Measurements from ENCODE around the gene PAX8. TPM values are rescaled to one million over a fixed set of nuclear protein-coding genes. Genes with fewer than 3 reads are reported as not detected.
"Not testable (repeated sequence)": the region's sequence is repeated elsewhere in the genome, so short reads cannot be mapped to it uniquely, and the experiment has no call there.

The PAX8 gene
- total RNA-seq, 1 experiment from 2014 or later: 0.46 TPM

- no peaks in the 10 kb centered on the region for H3K9me3 ChIP-seq
- H3K4me3 ChIP-seq: no peak overlapping the region
- DNase-seq: no peak
- peaks cover 3% of the 10 kb centered on the region for H3K36me3 ChIP-seq
- H3K27me3 ChIP-seq: no peaks in the 10 kb centered on the region
Measured at GRCh38 chr2:113253453-113253852, 25.3 kb downstream of the PAX8 start.

- no peaks in the 10 kb centered on the region for H3K27me3 ChIP-seq
- peaks cover 6% of the 10 kb centered on the region for H3K36me3 ChIP-seq
- H3K4me3 ChIP-seq: no peak overlapping the region
- H3K9me3 ChIP-seq: no peaks in the 10 kb centered on the region
- DNase-seq: no peak
Measured at GRCh38 chr2:113252047-113252590, 26.6 kb downstream of the PAX8 start.

DNA sequence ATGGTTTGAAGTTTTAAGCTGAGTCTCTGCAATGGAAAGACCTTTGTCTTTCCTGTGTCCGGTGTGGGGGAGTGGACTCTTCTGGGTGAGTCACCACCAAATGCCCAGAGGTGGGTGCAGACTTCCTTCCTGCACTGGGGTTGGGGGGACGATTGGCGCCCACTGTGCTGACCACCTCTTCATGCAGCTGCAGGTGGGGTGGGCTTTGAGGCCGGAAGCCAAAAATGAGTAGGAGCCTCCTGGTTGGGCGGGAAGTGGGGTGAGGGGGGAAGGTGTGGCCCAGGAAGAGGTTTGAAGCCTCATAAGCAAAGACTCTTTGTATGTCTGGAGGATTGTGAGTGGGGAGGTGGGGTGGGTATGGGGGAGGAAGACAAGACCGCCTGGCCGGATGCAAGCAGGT lies 27.6 kb downstream of the PAX8 start:
- no peaks in the 10 kb centered on the region for H3K9me3 ChIP-seq
- DNase-seq: no peak
- no peak overlapping the region for H3K4me3 ChIP-seq
- peaks cover 8% of the 10 kb centered on the region for H3K36me3 ChIP-seq
- no peaks in the 10 kb centered on the region for H3K27me3 ChIP-seq

GRCh38 chr2:113248997-113249770 lies 29.5 kb downstream of the PAX8 start:
- peaks cover 8% of the 10 kb centered on the region for H3K36me3 ChIP-seq
- peak; percentile 61 for DNase-seq
- no peak overlapping the region for H3K4me3 ChIP-seq
- no peaks in the 10 kb centered on the region for H3K9me3 ChIP-seq
- no peaks in the 10 kb centered on the region for H3K27me3 ChIP-seq

DNA sequence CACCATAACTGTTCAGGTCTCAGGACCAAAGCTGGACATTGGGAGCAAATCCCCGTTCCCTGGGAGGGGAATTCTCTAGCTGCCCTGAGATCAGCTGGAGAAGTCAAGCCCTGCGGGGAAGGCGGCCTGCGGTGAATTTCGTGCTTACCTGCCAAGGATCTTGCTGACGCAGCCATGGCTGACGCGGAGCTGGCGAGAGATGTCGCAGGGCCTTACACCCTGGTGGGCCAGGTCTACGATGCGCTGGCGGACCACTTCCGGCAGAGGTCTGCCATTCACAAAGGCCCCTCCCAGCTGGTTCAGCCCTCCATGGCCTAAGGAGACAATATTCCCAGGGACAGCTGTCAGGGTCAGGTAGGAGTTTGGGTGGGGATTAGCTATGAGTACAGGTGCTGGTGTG lies 32.1 kb downstream of the PAX8 start:
- Histone ChIP-seq H3K27me3 (no peaks in the 10 kb centered on the region), H3K36me3 (peaks cover 14% of the 10 kb centered on the region), H3K9me3 (no peaks in the 10 kb centered on the region), H3K4me3 (no peak overlapping the region)
- no peak for DNase-seq

GRCh38 chr2:113245276-113245711 lies 33.4 kb downstream of the PAX8 start:
- Histone ChIP-seq H3K36me3 (peaks cover 14% of the 10 kb centered on the region; the same call in 1 of the 2 replicates), H3K9me3 (no peaks in the 10 kb centered on the region), H3K27me3 (no peaks in the 10 kb centered on the region), H3K4me3 (no peak overlapping the region)
- DNase-seq: no peak

DNA sequence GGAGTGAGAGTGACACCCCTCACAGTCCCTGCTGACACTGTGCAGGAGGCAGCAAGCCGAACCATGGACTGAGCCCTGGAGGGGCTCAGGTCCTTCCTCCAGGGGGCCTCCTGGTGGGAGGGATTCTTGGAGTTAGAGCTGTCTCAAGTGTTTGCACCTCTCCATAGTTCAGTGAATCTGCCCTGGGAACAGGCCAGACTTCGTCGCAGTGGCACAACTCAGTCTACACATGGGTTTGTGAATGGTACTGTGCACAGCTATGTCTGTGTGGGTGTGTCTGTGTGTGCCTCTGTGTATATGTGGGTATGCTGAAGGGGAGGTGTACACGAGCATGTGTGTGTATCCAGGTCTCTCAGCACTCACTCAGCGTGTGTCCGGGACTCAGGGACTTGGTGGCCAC lies 36.4 kb downstream of the PAX8 start:
- no peak for DNase-seq
- no peaks in the 10 kb centered on the region for H3K9me3 ChIP-seq
- H3K4me3 ChIP-seq: no peak overlapping the region
- peaks cover 35% of the 10 kb centered on the region for H3K36me3 ChIP-seq
- H3K27me3 ChIP-seq: no peaks in the 10 kb centered on the region

GRCh38 chr2:113240915-113241911 lies 37.5 kb downstream of the PAX8 start:
- Histone ChIP-seq H3K4me3 (no peak overlapping the region), H3K36me3 (peaks cover 41% of the 10 kb centered on the region), H3K27me3 (no peaks in the 10 kb centered on the region), H3K9me3 (no peaks in the 10 kb centered on the region)
- DNase-seq: peak; percentile 99

DNA sequence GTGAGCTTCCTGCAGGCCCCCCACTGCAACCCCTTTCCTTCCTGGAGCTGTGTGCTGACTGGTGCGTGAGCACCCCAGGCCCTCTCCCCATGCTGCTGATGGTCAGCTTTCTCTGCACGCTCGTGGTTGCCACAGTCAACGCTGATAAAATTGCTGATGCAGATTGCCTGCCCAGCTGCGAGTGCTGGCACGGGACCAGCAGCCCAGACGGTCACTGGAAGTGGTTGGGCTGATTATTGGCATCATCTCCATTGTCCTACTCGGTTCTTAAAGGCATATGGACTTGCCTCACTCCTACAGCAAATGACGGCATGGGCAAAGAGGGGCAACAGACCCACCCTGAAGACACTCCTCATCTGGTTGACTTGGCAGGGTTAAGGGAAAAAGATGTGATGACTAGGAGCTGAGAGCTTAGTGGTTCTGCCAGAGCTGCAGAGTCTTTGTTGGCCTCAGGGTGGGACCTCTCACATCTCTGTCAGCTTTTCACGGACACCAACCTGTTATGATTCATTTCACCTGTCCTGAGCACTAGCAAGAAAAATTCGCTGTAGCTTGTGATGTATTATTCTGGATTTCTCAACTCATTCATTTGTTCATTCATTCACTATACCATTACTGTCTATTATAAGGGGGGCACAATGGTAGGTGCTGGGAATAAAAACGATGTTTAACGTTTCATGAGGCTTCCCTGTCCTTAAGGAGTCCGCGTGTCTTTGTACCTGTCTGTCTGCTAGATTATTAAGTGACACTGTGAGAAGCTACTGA lies 38.4 kb downstream of the PAX8 start:
- Histone ChIP-seq H3K9me3 (no peaks in the 10 kb centered on the region), H3K4me3 (no peak overlapping the region), H3K36me3 (peaks cover 41% of the 10 kb centered on the region), H3K27me3 (no peaks in the 10 kb centered on the region)
- DNase-seq: peak; percentile 92

GRCh38 chr2:113238871-113239839 lies 39.6 kb downstream of the PAX8 start:
- H3K4me3 ChIP-seq: no peak overlapping the region
- no peak for DNase-seq
- no peaks in the 10 kb centered on the region for H3K9me3 ChIP-seq
- peaks cover 41% of the 10 kb centered on the region for H3K36me3 ChIP-seq
- H3K27me3 ChIP-seq: no peaks in the 10 kb centered on the region

DNA sequence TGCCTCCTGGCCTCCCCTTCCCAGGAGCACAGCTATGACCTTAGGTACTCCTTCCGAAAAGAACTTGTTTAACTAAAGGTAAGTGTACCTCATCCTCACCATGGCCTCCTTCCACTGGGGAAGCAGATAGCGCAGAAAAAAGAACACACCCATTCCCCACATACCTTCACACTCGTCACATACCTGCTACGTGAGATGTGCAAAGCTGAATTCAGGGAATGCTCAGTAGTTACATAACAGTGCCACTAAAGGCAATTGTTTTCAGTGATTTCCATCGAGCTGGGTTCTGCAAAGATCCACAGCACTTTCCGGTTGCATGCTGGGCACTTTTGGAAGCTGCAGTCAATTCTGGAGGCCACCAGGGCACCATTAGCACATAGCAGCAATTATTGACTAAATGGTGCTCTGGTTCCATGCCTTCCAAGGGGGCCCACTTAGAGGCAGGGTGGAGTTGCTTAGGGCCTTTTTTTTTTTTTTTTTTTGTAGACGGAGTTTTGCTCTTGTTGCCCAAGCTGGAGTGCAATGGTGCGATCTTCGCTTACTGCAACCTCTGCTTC lies 41.0 kb downstream of the PAX8 start:
- no peaks in the 10 kb centered on the region for H3K27me3 ChIP-seq
- no peaks in the 10 kb centered on the region for H3K9me3 ChIP-seq
- no peak overlapping the region; the same call in 1 of the 2 replicates for H3K4me3 ChIP-seq
- H3K36me3 ChIP-seq: peaks cover 36% of the 10 kb centered on the region
- no peak for DNase-seq

- peaks cover 32% of the 10 kb centered on the region for H3K36me3 ChIP-seq
- DNase-seq: peak; percentile 28
- H3K9me3 ChIP-seq: no peaks in the 10 kb centered on the region
- H3K4me3 ChIP-seq: peak overlapping the region; percentile 52
- H3K27me3 ChIP-seq: no peaks in the 10 kb centered on the region
Measured at GRCh38 chr2:113236367-113237159, 42.2 kb downstream of the PAX8 start.

DNA sequence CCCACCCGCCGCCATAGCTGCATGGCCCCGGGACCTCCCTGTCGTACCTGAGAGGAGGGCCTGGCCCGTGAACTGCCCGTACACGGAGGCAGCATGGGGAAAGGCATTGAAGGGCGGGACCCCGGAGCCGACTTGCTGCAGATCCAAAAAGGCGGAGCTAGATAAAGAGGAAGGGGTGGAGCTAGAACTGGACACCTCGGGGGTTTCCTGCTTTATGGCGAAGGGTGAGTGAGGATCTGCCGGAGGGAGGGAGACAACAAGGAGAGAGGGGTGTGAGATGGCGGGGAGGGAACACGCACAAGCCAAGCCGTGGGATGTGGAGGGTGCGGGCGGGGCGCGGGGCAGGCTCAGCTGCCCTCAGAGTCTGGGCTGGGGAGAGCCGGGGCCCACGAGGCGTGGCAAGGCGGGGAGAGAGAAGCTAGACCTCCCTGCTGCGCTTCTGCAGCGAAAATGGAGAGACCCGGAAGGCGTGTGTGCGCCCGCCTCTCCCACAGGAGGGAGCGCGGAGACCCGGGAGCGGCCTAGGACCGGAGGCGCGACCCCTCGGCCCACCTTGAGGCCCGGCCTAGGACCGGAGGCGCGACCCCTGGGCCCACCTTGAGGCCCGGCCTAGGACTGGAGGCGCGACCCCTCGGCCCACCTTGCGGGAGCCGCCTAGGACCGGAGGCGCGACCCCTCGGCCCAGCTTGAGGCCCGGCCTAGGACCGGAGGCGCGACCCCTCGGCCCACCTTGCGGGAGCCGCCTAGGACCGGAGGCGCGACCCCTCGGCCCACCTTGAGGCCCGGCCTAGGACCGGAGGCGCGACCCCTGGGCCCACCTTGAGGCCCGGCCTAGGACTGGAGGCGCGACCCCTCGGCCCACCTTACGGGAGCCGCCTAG lies 43.1 kb downstream of the PAX8 start:
- peak; percentile 84 for DNase-seq
- H3K4me3 ChIP-seq: peak overlapping the region; percentile 79
- H3K9me3 ChIP-seq, H3K27me3 ChIP-seq: not testable (repeated sequence)
- H3K36me3 ChIP-seq: peaks cover 32% of the 10 kb centered on the region

Data from MG63 (cell line).